HG03439 (cell line): Measurements from ENCODE around the gene RAB3A.
A peak's percentile ranks its signal among the peaks of the same experiment; 100 is the strongest.

ENCODE experiments used
- ATAC-seq: cut with Tn5 transposase; IDR thresholded peaks from one replicate; pipeline ENCODE4 v1.9.1; 2021; ENCODE audit warnings: mild to moderate bottlenecking, moderate library complexity; ENCODE audit not compliant: unreplicated experiment

RAB3A gene

GRCh38 chr19:18203863-18204393 is at the start of gene RAB3A:
RAB3A (minus strand) TSS chr19:18204042; CDS start chr19:18202740, 1,302 bp downstream.
- ATAC-seq: peak; percentile 94

GRCh38 chr19:18253130-18253529 is 49.3 kb upstream of the RAB3A start:
- ATAC-seq: no peak

GRCh38 chr19:18252370-18252717 is 48.5 kb upstream of the RAB3A start:
- no peak for ATAC-seq

GRCh38 chr19:18251587-18252369 is 47.9 kb upstream of the RAB3A start:
- no peak for ATAC-seq

DNA sequence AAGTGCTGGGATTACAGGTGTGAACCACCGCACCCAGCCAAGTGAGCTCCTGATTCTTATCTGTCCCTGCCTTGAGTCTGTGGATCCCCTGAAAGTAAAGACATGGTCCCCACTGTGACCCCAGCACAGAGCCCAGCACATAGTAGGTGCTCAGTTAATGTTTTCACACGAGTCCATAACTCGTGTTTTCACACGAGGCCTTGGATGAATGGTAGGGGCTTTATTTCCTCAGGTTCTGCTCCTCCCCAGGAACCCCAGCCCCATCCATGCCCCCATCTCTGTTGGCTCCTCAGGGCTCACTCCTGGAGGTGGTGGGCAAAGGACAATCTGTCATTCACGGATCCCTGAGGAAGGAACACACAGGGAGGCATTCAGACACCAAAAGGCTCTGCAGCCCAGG is 46.0 kb upstream of the RAB3A start:
- no peak for ATAC-seq

DNA sequence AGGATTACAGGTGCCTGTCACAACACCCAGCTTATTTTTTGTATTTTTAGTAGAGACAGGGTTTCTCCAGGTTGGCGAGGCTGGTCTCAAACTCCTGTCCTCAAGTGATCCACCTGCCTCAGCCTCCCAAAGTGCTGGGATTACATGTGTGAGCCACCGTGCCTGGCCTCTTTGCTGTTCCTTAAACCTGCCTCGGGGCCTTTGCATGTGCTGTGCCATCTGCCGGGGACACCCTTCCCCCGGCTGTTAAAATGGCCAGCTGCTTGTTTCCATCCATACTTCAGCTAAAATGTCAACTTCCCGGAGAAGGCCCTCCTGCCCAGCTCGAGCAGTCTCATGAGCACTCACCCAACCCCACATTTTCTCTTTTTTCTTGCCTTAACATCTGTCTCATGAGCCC is 41.5 kb upstream of the RAB3A start:
- no peak for ATAC-seq

DNA sequence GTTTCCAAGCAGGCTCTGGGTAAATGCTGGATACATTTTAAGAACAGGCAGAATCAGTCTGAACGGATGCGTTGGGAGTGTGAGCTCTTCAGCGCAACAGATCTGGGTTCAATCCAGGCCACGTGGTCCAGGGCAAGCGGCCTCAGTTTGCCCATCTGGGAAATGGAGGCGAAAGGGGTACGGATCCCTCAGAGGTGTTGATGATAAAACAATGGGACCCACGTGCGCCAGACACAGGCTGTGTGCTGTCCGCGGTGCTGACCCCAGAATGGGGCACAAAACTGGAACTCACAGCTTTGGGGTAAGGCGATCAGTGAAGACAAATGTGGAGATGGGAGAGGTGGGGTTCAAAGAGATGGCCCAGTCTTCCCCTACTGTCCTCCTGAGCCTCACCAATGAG is 35.5 kb upstream of the RAB3A start:
- no peak for ATAC-seq

DNA sequence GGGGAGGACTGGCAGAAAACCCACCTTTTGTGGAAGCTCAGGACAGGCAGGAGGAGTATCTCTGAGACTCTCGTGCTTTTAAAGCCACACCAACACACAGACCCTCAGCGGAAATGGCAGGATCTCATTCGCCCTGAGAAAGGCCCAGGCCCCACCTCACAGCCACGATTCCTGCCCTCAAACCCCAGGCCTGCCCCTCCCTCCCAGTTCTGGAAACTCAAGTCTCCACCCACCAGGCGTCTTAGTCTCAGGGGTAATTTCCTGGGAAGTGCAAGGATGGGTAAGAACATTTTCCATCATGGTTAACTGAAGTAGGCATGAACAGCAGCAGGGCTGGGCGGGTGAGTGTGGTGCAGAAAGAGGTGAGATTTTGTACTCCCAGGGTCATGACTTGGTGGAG is 30.4 kb upstream of the RAB3A start:
- no peak for ATAC-seq

DNA sequence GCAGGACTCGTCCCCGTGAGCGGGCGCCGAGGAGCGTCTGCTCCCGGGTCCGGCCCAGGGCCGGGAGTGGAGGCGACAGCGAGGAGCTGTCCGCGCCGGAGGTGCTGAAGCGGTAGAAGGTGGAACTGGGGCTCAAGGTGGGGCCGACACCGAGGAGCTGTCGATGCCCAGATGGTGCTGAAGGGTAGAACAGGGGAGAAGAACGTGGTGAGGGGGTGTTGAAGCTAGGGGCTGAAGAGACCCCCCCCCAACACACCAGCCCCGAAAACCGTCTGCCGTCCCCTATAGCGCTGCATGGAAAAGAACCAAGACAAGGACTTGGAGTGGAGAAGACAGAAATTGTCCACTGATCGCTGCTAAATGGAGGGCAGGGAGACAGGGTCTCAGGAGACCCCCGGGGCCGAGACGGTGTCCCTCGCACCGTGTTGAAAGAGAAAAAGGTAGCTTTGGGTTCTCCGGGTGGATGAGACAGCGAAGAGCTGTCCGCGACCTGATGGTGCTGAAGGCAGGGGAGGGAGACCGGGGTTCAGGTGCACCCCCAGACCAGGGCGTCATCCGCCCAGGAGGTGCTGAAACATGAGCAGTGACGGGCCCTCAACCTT is 29.5 kb upstream of the RAB3A start:
- no peak for ATAC-seq

DNA sequence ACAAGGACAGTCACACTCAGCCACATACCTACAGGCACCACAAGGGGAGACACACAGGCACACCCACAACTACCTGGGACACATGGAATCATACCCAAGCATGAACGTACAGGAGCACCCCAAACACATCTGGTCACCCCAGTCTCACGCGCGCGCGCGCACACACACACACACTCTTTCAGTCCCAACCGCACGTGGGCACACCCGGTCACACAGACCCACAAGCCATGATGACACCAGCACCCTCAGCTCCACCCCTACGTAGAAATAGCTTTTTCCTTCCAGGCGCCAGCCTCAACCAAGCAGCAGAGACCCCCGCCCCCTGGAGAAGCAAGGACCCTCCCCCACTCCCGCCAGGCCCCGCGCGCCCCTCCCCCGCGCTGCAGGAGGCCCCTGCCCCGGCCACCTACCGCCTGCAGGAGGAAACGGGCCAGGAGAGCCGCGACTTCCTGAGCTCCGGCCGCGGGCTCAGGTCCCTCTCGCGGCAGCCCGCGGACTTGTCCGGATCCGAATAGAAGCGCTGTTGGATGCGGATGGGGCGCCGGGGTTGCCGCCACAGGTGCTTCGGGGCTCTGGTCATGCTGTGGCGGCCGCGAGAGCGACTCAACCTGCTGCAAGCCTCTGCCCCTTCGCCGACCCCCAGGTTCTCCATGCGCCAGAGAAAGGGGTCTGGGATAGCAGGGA is 28.8 kb upstream of the RAB3A start:
- no peak for ATAC-seq

DNA sequence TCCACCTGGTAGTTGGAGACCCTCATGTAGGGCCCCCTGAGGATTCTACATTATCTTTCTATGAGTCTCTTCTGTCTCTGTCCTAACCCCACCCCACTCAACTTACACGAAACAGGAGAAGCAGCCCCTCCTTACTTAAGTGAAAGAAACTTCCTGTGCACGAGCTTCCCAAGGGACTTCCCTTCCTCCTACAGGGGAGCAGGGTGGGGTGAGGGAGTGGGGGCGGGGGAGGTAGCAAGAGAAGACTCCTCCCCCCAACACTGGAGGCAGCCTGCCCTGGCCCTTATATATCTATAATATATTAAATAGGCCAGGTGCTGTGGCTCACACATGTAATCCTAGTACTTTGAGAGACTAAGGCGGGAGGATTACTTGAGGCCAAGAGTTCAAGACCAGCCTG is 27.9 kb upstream of the RAB3A start:
- no peak for ATAC-seq

- ATAC-seq: no peak
Measured at GRCh38 chr19:18230941-18231734, 27.3 kb upstream of the RAB3A start.

DNA sequence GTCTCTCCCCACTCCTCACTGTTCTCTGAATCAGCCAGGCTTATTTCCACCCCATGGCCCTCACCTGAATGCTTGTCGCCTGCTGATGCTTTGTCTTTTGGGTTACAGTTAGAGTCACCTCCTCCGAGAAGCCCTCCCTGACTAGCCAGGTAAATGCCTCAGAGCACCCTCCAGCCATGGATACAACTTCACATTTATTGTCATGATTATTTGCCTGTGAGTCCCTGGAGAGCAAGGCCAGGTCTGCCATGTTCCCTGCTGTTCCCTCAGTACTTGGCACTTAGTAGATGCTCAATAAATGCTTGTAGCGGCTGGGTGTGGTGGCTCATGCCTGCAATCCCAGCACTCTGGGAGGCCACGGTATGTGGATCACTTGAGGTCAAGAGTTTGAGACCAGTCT is 26.1 kb upstream of the RAB3A start:
- no peak for ATAC-seq

GRCh38 chr19:18229474-18229873 is 25.6 kb upstream of the RAB3A start:
- no peak for ATAC-seq

DNA sequence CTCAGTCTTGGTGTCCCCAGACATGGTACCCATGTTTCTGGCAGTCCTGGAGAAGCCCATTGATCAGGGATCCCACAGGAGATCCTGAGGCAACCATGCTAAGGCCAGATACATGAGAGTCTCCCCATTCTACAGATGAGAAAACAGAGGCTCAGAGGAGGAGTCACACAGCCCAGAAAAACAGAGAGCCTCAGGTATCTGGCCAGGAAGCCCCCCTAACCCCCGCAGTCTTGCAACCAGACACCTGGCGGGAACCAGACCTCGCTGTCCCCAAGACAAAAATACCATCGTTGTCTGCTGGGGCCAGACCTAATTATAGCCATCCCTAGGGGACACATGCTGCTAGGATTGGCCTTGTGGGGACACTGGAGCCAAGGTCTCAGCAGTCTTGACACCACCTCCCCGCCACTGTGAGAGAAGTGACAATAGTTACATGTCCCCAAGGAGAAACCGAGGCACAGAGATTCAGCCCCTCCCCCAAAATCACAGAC is 24.0 kb upstream of the RAB3A start:
- no peak for ATAC-seq

DNA sequence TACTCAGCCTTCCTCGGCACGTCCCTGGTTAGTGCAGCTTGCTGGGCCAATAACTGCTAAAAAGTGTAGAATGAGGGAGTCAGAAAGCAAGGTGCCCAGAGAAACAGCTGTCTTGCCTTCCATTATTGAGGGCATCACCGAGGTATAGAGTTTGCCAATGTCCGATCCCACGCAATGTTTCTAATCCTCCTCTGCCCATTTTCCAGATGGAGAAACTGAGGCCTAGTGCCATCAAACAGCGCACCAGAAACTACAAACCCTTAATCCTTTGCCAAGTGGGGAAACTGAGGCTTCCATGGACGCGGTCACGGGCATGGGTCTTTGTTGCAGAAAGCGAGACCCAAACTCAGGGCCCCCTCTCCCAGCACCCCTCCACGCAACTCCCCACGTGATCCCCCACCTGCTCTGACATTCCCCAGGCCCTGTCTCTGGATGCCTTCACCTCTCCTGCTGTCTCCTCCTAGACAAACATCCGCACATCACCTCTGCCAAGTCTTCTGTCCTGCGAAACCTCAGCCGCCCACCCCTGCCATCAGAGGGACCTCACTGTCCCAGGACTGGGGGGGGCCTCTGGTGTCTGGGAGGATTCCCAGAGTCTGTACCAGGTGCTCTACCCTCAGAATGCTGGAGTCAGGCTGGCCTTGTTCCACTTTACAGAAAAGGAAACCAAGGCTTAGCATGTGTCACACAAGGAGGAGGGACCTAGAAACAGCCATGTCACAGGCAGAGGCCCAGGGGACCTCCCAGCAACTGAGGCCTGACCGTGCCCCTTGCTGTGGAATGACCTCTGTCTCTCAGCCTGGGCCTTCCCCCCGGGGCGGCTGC is 23.3 kb upstream of the RAB3A start:
- no peak for ATAC-seq

GRCh38 chr19:18225702-18226468 is 22.0 kb upstream of the RAB3A start, which contains the start of gene PDE4C:
PDE4C (minus strand) TSS chr19:18226438; CDS start chr19:18226415, 23 bp downstream.
- no peak for ATAC-seq

GRCh38 chr19:18225355-18225701 is 21.5 kb upstream of the RAB3A start:
- no peak for ATAC-seq
